Left lobe of liver (tissue), 2 donors: ENCODE data around the gene AUNIP. TPM values are rescaled to one million over a fixed set of nuclear protein-coding genes. Genes with fewer than 3 reads are reported as not detected.

Experiments used
- ATAC-seq: fragments of 200-7000 bp; cut with Tn5 transposase; one replicate; pipeline ENCODE4 v1.9.1; 2020; ENCODE audit warnings: mild to moderate bottlenecking, moderate library complexity
- DNase-seq: peaks from one replicate; pipeline ENCODE4 v3.0.0-alpha.2; 2020; ENCODE audit warnings: low spot score
- total RNA-seq: library from RNA; stranded (reverse); gene quantifications from one replicate; pipeline ENCODE4 v1.2.1, GENCODE V29; 2021
- donor health status: DM: no; HTN: no; CAD: no; lungs with moderate emphysema.
- donor health status: DM: no; HTN: yes; CAD: no.

AUNIP gene
- total RNA-seq, 1 donor from 2014 or later: not detected

- ATAC-seq (peak; percentile 35), DNase-seq (no peak)
Observed at GRCh38 chr1:25890239-25891034, 31.2 kb upstream of the AUNIP start.

GRCh38 chr1:25889470-25889869 lies 30.2 kb upstream of the AUNIP start:
- DNase-seq (no peak), ATAC-seq (no peak)

GRCh38 chr1:25888426-25888987 lies 29.2 kb upstream of the AUNIP start:
- DNase-seq (no peak), ATAC-seq (no peak)

GRCh38 chr1:25885602-25886001 lies 26.3 kb upstream of the AUNIP start:
- DNase-seq (no peak), ATAC-seq (no peak)

DNA sequence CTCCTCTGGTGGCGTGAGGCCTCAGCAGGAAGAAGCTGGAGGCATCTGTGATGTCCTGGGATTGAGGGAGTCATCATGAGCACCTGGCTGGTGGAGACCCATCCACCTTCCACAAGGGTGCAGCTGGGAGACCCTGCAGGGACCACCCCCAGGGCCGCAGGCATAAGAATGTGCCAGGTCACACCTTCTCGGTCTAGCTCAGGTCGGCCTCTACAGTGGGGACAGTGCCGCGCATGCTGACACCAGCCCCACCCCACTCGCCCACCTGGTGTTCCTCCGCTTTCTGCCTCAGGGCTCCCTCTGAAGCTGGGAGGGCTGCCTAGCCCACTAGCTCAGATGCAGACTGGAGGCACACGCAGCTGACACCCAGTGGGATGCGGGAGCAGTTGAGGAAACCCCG lies 22.0 kb upstream of the AUNIP start:
- ATAC-seq (no peak), DNase-seq (no peak)

DNA sequence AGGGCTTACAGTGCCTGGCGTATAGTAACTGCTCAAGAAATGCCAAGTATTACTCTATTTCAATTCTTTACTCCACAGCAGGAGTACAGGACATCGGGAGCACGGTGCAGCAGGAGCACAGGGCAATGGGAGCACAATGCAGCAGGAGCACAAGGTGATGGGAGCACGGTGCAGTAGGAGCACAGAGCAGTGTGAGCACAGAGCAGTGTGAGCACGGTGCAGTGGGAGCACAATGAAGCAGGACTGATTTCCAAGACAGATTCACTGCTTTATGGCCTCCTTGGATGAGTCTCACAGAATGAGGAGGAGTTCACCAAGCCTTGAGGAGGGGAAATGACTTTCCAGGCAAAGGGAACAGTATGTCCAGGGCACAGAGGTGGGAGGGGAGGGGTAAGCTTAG lies 21.3 kb upstream of the AUNIP start:
- no peak for DNase-seq
- no peak for ATAC-seq

- peak; percentile 87 for DNase-seq
- peak; percentile 65 for ATAC-seq
Observed at GRCh38 chr1:25879675-25880074, 20.4 kb upstream of the AUNIP start.

DNA sequence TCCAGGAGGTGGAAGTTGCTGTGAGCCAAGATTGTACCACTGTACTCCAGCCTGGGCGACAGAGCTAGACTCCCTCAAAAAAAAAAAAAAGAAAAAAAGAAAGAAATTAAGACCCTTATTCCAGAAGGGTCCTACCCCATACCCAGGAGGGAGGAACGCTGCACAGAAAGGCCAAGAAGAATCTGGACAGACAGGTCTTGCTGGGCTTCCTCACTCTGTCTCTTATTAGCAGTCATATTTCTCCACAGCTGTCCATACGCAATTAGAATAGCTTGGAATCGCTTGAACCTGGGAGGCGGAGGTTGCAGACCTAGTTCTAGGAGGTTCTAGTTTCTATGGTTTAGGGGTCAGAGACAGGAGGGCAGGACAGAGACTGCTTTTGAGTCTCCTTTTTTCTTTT lies 19.4 kb upstream of the AUNIP start:
- no peak for ATAC-seq
- DNase-seq: no peak

- DNase-seq: no peak
- ATAC-seq: no peak
Observed at GRCh38 chr1:25877155-25877554, 17.9 kb upstream of the AUNIP start.

DNA sequence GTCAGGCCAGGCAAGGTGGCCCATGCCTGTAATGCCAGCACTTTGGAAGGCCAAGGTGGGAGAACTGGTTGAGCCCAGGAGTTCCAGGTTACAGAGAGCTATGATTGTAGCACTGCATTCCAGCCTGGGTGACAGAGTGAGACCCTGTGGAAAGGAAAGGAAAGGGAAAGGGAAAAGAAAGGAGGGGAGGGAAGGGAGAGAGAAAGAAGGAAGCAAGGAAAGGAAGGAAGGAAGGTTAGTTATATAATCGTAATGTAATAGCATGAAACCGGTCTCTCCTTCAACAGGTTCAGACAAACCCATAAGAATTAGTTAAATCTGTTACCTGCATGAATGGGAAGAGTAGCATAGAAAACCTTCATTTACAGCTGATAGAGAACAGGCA lies 17.4 kb upstream of the AUNIP start:
- DNase-seq (no peak), ATAC-seq (no peak)

GRCh38 chr1:25875856-25876692 lies 16.8 kb upstream of the AUNIP start:
- DNase-seq: no peak

DNA sequence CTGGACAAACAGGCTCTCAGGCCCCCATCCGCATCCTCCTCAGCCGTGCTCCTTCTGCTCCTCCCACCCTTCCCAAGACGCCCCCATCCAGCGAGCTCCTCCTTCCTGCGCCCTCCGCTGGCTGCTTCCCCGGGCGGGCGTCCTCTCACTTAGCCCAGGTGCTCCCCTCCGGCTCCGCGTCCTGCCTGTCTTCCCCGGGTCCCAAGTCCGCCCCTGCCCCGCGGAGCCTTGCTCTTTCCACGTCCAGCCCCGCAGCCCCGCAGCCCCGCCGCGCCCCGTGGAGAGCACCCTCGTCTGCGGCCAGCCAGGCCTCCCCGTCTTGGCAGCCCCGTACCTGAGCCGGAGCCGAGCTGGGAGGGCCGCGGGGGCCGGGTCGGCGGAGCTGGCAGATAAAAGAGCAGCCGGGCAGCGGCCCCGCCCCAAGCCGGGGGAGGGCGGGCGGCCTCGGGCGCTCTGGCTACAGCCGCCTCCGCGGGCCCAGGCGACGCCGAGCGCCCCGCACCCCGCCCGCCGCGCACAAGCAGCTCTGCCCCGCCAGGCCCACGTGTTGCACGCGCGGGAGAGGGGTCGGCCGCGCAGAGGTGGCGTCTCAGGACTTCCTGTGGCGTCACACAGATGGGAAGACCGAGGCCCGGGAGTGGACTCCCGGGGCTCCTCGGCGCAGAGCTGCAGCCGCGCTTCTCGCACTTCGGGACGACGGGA lies 16.0 kb upstream of the AUNIP start, which contains the start of gene PAQR7:
TSS of gene PAQR7 (minus strand) at position 555 of the 702 bp plus-strand sequence. CDS start 11,869 bp downstream, outside the sequence.
- ATAC-seq (peak; percentile 73), DNase-seq (peak; percentile 91)

More at GRCh38 chr1:25875856-25876692, 16.8 kb upstream of the AUNIP start:
- ATAC-seq: peak; percentile 1

DNA sequence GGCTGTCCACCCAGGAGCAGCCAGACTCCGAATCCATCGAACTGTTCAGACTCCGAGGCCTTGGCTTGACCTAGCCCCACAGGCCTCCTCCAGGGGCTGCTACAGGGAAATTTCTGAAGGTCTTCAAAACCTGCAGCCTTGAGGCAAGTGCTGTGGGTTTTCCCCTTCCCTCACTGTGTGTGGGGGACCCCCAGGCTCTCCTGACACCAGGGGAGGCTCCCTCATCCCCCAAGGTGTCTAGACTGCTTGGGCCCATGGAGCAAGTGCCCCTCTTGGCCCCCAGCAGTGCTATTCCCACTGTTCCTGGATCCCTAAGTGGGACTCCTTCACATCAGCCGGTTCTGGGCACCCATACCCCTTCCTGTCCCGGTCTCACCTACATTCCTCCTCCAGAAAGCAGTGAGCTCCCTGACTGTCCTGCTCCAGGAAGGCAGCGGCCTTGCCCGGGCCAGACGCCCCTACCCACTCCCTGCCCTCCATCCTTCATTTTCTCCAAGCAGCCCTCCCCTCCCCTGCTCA lies 15.4 kb upstream of the AUNIP start:
- DNase-seq: no peak
- ATAC-seq: no peak

- DNase-seq (no peak), ATAC-seq (no peak)
Observed at GRCh38 chr1:25874209-25874608, 15.0 kb upstream of the AUNIP start.

DNA sequence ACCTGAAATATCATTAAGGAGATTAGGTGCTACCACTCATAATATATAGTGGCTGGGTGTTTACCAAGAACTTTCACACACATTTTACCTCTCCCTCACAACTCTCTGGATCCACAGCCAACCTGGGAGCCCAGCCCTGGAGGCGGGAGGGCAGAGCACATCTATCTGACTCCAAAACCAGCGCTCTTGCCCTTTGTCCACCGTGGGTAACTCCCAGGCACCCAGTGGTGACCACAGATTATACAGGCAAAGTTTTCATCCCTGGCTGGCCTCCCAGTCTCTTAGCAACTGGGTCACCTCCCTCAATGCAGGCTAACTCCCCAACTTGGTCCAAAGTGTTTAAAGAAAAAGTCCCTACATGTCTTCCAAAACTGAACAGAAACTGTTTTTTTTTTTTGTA lies 13.9 kb upstream of the AUNIP start:
- peak; percentile 98 for DNase-seq
- peak; percentile 72 for ATAC-seq

DNA sequence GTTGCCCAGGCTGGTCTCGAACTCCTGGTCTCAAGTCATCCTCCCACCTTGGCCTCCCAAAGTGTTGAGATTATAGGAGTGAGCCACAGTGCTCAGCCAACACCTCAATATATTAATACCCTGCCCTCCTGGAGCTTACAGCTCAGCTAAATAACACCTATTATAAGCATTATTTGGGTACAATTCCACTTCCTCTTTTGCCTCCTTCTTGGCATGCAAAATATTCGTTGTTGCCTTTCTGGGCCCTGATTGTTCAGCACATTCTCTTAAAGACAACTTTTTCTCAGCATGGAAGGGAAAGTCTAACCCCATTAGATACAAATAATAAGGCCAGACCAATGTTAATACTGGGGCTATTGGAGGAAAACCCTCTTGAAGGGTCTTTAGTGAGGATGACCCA lies 13.5 kb upstream of the AUNIP start:
- no peak for DNase-seq

GRCh38 chr1:25871704-25872494 lies 12.6 kb upstream of the AUNIP start:
- DNase-seq (peak; percentile 87), ATAC-seq (peak; percentile 22)

More for the DNA sequence above, 13.5 kb upstream of the AUNIP start:
- no peak for ATAC-seq

DNA sequence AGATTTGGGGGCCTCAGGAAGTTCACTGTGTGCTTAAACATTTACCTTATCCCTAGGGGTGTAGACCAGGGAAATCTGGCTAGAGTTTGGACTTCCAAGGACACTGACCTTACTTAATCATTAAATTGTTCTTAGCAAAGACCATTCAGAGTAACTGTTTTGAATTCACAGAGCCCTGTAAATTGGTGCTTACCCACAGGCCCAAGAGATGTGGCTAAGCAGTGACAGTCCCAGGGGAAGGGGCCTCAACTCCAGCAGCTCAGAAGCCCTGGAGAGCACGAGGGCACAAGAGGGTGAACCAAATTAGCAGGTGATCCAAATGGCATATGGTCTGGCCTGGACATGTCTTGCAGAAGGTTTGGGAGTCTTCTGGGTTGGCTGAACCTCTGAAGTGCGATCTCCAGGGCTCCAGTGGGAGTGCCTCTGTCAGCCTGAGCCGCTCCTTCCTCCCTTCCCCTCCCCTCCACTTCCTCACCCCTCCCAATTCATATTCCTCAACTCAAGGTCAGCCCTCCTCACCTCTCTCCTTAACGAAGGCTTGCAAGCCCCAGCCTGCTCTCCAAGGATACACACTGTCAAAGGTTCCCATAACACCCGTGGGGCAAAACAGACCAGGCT lies 11.9 kb upstream of the AUNIP start:
- ATAC-seq: no peak
- no peak for DNase-seq

DNA sequence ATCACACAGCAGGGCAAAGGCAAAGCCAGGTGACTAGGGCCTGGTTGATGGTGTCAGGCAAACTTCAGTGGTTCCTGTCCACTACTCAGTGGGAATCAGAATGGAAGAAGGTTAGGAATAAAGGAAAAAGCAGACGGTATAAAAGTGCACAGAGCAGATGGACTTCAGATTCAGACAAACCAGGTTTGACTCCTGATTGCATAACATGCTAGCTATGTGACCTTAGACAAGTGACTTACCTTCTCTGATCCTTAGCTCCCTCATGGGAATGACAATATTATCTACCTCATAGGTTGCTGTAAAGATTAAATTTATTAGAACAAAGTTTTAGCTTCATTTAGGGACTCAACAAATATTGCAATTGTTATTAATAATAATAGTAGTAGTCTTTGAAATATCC lies 11.4 kb upstream of the AUNIP start:
- no peak for ATAC-seq
- DNase-seq: no peak
